ENCODE measurements around the gene CERS1. TPM values are rescaled to one million over a fixed set of nuclear protein-coding genes. Genes with fewer than 3 reads are reported as not detected.

CERS1 gene
- total RNA-seq, 1 experiment from 2014 or later, result 0.96 TPM

DNA sequence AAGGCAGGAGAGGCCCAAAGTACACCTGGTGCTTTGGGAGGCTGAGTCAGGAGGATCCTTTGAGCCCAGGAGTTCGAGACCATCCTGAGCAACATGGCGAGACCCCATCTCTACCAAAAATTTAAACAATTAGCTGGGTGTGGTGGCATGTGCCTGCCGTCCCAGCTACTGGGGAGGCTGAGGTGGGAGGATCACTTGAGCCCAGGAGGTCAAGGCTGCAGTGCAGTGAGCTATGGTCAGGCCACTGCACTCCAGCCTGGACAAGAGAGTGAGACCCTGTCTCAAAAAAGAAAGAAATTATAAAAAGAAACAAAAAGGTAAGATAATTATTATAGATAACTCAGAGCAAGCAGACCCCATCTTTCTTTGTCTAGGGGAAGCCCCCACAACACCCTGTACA is 43.2 kb upstream of the CERS1 start:
- Histone ChIP-seq H3K79me2 (ENCODE audit: insufficient read depth, low read length) (peaks cover 9% of the 10 kb centered on the region; the same call in 1 of the 2 replicates), H3K4me3 (replicated peaks in 1 of 2; ENCODE audit: low read depth in 1 of 2, low read length in 2 of 2) (peak overlapping the region in 1 of 2 experiments; percentile 79; a peak in 1 of 4 replicates), H3K27ac (ENCODE audit: low read depth, low read length) (no peak overlapping the region), H3K9me2 (ENCODE audit: insufficient read depth) (no peaks in the 10 kb centered on the region), H3K27me3 (ENCODE audit: insufficient read depth, low read length) (no peaks in the 10 kb centered on the region), H3K9ac (ENCODE audit: low read length) (no peak overlapping the region), H3K9me3 (ENCODE audit: control insufficient read depth in 1 of 2, insufficient read depth in 1 of 2, low read depth in 1 of 2, low read length in 2 of 2) (no peaks in the 10 kb centered on the region), H3K4me2 (ENCODE audit: low read length) (peak overlapping the region; percentile 94), H3K4me1 (ENCODE audit: control insufficient read depth in 1 of 2, insufficient read depth in 2 of 2, low read length in 2 of 2) (peaks cover 10 to 35% of the 10 kb centered on the region in 2 experiments), H2AFZ (ENCODE audit: low read depth, low read length, poor library complexity, severe bottlenecking) (no peak overlapping the region), H3K36me3 (ENCODE audit: control insufficient read depth in 1 of 2, insufficient read depth in 2 of 2, low read length in 2 of 2) (peaks cover 0 to 9% of the 10 kb centered on the region in 2 experiments; a peak in 2 of 4 replicates), H4K20me1 (ENCODE audit: insufficient read depth) (no peaks in the 10 kb centered on the region)
- POLR2A ChIA-PET, result no interaction called here
- DNase-seq (ENCODE audit: low read depth, low spot score), result no peak
- CTCF ChIA-PET, result interaction anchor here (1.0 kb wide), 1 partner anchor 47 kb away, joined by 4 read pairs; no protein-coding TSS in a partner anchor
- intact Hi-C loops (cut with micrococcal nuclease), result no loop called here
- RAD21 ChIA-PET (ENCODE audit: low non-redundant PET in 1 of 2, low total read pairs in 2 of 2, uncharacterized antibody in 2 of 2, unreplicated experiment in 2 of 2), result interaction anchor here in 1 of 2 experiments (1.6 kb wide), 1 partner anchor 48 kb away, joined by 4 read pairs; no protein-coding TSS in a partner anchor
- no TSS peak for BruUV-seq (replicated peaks)
- ATAC-seq, result no peak
- TF ChIP-seq YY1 (IDR thresholded peaks at IDR 0.05; ENCODE audit: extremely low read depth, insufficient replicate concordance, low read depth, low read length) (no peak), SP1 (IDR thresholded peaks at IDR 0.05; ENCODE audit: low read depth) (no peak), POLR2A (IDR thresholded peaks at IDR 0.05; ENCODE audit: borderline replicate concordance, extremely low read depth, insufficient read depth, insufficient read length) (no peak), CEBPB (IDR thresholded peaks at IDR 0.05; ENCODE audit: low read depth) (no peak), JUND (IDR thresholded peaks at IDR 0.05) (no peak), EGR1 (IDR thresholded peaks at IDR 0.05; ENCODE audit: low read depth) (no peak)
- TF ChIP-seq, protein P1, sequence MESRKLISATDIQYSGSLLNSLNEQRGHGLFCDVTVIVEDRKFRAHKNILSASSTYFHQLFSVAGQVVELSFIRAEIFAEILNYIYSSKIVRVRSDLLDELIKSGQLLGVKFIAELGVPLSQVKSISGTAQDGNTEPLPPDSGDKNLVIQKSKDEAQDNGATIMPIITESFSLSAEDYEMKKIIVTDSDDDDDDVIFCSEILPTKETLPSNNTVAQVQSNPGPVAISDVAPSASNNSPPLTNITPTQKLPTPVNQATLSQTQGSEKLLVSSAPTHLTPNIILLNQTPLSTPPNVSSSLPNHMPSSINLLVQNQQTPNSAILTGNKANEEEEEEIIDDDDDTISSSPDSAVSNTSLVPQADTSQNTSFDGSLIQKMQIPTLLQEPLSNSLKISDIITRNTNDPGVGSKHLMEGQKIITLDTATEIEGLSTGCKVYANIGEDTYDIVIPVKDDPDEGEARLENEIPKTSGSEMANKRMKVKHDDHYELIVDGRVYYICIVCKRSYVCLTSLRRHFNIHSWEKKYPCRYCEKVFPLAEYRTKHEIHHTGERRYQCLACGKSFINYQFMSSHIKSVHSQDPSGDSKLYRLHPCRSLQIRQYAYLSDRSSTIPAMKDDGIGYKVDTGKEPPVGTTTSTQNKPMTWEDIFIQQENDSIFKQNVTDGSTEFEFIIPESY (IDR thresholded peaks at IDR 0.05; ENCODE audit: extremely low read depth, insufficient replicate concordance, low read length), result no peak
- TF ChIP-seq, protein P2, sequence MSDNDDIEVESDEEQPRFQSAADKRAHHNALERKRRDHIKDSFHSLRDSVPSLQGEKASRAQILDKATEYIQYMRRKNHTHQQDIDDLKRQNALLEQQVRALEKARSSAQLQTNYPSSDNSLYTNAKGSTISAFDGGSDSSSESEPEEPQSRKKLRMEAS (IDR thresholded peaks at IDR 0.05), result no peak

Measured in HCT116 (cell line).